CD4-positive, CD25-positive, alpha-beta regulatory T cell (primary cell): ENCODE data around the gene PLEKHG4B. TPM values are rescaled to one million over a fixed set of nuclear protein-coding genes. Genes with fewer than 3 reads are reported as not detected.

ENCODE experiments used
- ATAC-seq, 2 donors: fragments of 150-1000 bp; cut with Tn5 transposase; one replicate each; pipeline ENCODE4 v1.10.0; 2021; ENCODE audit warnings: low read depth in 2 of 2, moderate number of reproducible peaks in 2 of 2, moderate library complexity in 1 of 2
- DNase-seq, 3 donors: peaks; one replicate each; pipeline versions ENCODE4 v3.0.0 to v3.0.0-alpha.2; 2012 to 2022; ENCODE audit warnings: mixed read lengths in 1 of 3
- H3K27ac ChIP-seq: one replicate; pipeline ENCODE4 v1.7.0; 2013; ENCODE audit warnings: mild to moderate bottlenecking, low read length; ENCODE audit not compliant: insufficient read depth, poor library complexity, severe bottlenecking
- H3K27me3 ChIP-seq: one replicate; pipeline ENCODE4 v1.7.0; 2013; ENCODE audit warnings: low read length; ENCODE audit not compliant: control insufficient read depth, insufficient read depth
- H3K36me3 ChIP-seq: one replicate; pipeline ENCODE4 v1.7.0; 2013; ENCODE audit warnings: mild to moderate bottlenecking, low read length, moderate library complexity; ENCODE audit not compliant: control insufficient read depth, insufficient read depth
- H3K4me1 ChIP-seq: 2 replicates; pipeline ENCODE4 v1.7.0; 2013; ENCODE audit warnings: mild to moderate bottlenecking, low read length; ENCODE audit not compliant: insufficient read depth, control insufficient read depth, poor library complexity, severe bottlenecking
- H3K4me3 ChIP-seq: one replicate; pipeline ENCODE4 v1.7.0; 2013; ENCODE audit warnings: low read depth, mild to moderate bottlenecking, low read length, moderate library complexity
- H3K9me3 ChIP-seq, 2 experiments: 1 replicate in 1 of 2; 2 replicates in 1 of 2; pipeline ENCODE4 v1.7.0; 2013; ENCODE audit warnings: low read length in 2 of 2, mild to moderate bottlenecking in 1 of 2, moderate library complexity in 1 of 2; ENCODE audit not compliant: control insufficient read depth in 2 of 2
- H3K27ac Mint-ChIP-seq, 3 donors: one replicate each; pipeline ENCODE4 v1.8.0; 2020 to 2022; ENCODE audit warnings: mild to moderate bottlenecking in 3 of 3, mixed read lengths in 3 of 3, moderate library complexity in 2 of 3
- H3K27me3 Mint-ChIP-seq: one replicate; pipeline ENCODE4 v1.8.0; 2022; ENCODE audit warnings: mild to moderate bottlenecking, mixed read lengths
- H3K36me3 Mint-ChIP-seq: one replicate; pipeline ENCODE4 v1.8.0; 2020; ENCODE audit warnings: mixed read lengths
- H3K4me1 Mint-ChIP-seq, 4 donors: one replicate each; pipeline ENCODE4 v1.8.0; 2020 to 2022; ENCODE audit warnings: mixed read lengths in 4 of 4, mild to moderate bottlenecking in 1 of 4
- H3K4me3 Mint-ChIP-seq, 4 donors: one replicate each; pipeline ENCODE4 v1.8.0; 2020 to 2022; ENCODE audit warnings: mild to moderate bottlenecking in 4 of 4, mixed read lengths in 4 of 4, moderate library complexity in 3 of 4
- H3K9me3 Mint-ChIP-seq, 7 donors: one replicate each; pipeline ENCODE4 v1.8.0; 2020 to 2022; ENCODE audit warnings: mixed read lengths in 7 of 7, mild to moderate bottlenecking in 3 of 7, moderate library complexity in 2 of 7
- polyA plus RNA-seq, 4 donors: library from polyadenylated mRNA; unstranded; fragments of 300-500 nt; fragmentation: Illumina TruSeq; gene quantifications; one replicate each; pipeline ENCODE4 v1.2.3, GENCODE V29; 2021
- total RNA-seq: library from RNA; stranded (reverse); gene quantifications from one replicate; pipeline ENCODE4 v1.2.3, GENCODE V29; 2022

Gene PLEKHG4B
- total and polyA plus RNA-seq, 5 donors from 2014 or later: not detected

DNA sequence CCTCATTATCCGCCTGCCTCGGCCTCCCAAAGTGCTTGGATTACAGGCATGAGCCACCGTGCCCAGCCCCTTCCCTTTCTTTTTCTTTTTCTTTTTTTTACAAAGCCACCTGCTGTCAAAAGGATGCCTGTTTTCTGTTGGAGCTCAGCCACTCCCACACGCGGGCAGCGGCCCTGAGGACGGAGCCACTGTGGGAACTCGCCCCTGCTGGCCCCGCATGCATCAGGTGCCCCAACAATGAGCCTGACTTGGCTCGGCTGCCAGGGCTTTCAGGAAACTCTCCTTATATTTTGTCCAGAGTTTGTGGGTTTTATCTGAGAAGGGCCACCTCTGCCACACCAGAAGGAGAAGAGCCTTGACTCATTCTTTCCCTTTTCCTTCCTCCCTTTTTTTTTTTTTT is 62.3 kb downstream of the PLEKHG4B start:
- no peaks in the 10 kb centered on the region for H3K4me1 ChIP-seq
- Mint-ChIP-seq H3K9me3 (peaks cover 0 to 4% (median 0%) of the 10 kb centered on the region in 7 donors), H3K27ac (no peak overlapping the region), H3K27me3 (peaks cover 4% of the 10 kb centered on the region), H3K4me3 (no peak overlapping the region), H3K4me1 (no peaks in the 10 kb centered on the region), H3K36me3 (no peaks in the 10 kb centered on the region)
- DNase-seq (no peak), ATAC-seq (no peak)
- H3K4me3 ChIP-seq: no peak overlapping the region
- no peaks in the 10 kb centered on the region for H3K9me3 ChIP-seq
- H3K27me3 ChIP-seq: no peaks in the 10 kb centered on the region
- no peaks in the 10 kb centered on the region for H3K36me3 ChIP-seq
- H3K27ac ChIP-seq: no peak overlapping the region

DNA sequence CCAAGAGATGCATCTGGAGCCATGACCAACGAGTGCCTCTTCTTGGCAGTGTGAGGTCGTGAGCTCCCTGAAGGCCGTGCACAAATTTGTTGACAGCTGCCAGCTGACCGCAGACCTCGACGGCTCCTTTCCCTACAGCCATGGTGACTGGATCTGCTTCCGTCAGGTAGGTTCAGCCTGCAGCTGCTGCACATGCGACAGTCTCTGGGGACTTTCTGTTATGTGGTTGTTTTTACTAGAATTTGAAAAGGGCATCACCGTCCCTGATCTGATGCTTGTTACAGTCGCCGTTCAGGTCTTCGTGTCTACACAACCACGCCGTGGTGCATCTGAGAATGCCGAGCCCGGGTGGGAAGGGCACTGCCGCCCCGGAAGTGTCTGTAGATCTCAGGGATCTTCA is 62.9 kb downstream of the PLEKHG4B start:
- Mint-ChIP-seq H3K36me3 (no peaks in the 10 kb centered on the region), H3K9me3 (peaks cover 0 to 3% (median 0%) of the 10 kb centered on the region in 7 donors), H3K27ac (no peak overlapping the region), H3K27me3 (peaks cover 9% of the 10 kb centered on the region), H3K4me1 (no peaks in the 10 kb centered on the region), H3K4me3 (no peak overlapping the region)
- ATAC-seq: no peak
- DNase-seq: no peak
- no peak overlapping the region for H3K4me3 ChIP-seq
- no peaks in the 10 kb centered on the region for H3K4me1 ChIP-seq
- H3K27me3 ChIP-seq: no peaks in the 10 kb centered on the region
- H3K36me3 ChIP-seq: no peaks in the 10 kb centered on the region
- H3K9me3 ChIP-seq: no peaks in the 10 kb centered on the region
- no peak overlapping the region for H3K27ac ChIP-seq

DNA sequence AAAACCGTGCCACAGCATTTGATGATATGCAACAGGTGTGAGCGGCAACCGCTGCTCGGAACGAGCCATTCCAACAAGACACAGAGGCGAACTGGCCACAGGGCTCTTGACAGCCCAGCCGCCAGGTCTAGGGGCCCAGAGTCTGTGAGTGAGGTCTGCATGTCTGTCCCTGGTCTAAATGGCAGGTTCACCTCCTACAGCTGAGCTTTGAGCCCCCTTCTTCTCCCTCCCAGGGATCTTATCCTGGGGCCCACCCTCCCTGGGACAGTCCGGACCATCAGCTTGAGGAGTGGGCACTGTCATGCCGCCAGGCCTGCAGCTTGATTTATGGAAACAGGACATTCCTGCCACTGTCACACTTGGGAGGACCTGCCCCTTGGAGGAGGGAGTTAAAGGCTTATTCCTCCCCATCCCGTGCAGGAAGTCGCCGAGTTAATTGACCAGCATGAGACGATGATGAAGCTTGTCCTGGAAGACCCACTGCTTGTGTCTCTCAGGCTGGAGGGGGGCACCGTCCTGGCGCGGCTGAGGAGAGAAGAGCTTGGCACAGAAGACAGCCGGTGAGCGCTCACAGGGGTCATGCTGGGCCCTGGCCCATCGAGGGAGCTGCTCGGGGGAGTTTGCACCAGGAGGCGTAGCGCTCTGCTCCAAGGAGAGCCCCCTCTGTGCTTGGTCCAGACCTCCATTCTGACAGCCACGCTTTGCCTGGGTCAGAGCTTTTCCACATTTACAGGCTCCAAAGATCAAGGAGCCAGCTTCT is 63.9 kb downstream of the PLEKHG4B start:
- no peaks in the 10 kb centered on the region for H3K4me1 ChIP-seq
- no peaks in the 10 kb centered on the region for H3K9me3 ChIP-seq
- DNase-seq (no peak), ATAC-seq (no peak)
- no peak overlapping the region for H3K4me3 Mint-ChIP-seq
- H3K4me3 ChIP-seq: no peak overlapping the region
- H3K4me1 Mint-ChIP-seq: no peaks in the 10 kb centered on the region
- peaks cover 9% of the 10 kb centered on the region for H3K27me3 Mint-ChIP-seq
- no peaks in the 10 kb centered on the region for H3K27me3 ChIP-seq
- H3K36me3 ChIP-seq: no peaks in the 10 kb centered on the region
- no peak overlapping the region for H3K27ac Mint-ChIP-seq
- peaks cover 0 to 3% (median 0%) of the 10 kb centered on the region in 7 donors for H3K9me3 Mint-ChIP-seq
- no peak overlapping the region for H3K27ac ChIP-seq
- H3K36me3 Mint-ChIP-seq: no peaks in the 10 kb centered on the region

DNA sequence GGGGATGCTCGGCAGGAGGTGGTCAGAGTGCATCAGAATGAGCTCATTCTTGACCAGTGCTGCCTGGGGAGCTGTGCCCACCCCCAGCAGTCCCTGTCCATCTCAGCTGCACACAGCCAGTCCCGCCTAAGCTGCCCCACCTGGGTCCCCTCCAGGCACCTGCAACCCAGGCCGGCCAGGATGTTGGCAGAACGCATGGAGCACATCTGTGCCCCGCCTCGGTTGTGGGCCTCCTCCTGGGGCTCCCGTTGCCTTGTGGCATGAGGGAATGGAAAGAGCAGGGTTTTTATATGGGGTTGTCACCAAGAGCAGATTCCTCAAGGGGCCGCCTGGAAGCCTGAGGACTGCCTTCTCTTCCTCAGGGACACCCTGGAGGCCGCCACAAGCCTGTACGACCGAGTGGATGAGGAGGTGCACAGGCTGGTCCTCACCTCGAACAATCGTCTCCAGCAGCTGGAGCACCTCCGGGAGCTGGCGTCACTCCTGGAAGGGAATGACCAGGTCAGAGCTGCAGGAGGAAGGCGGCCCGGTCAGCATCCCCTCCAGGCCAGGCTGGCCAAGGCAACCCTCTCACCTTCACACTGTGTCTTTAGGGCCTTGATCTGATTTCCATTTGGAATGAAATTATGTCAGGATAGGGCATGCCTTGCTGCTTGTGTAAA is 64.6 kb downstream of the PLEKHG4B start:
- H3K9me3 ChIP-seq: no peaks in the 10 kb centered on the region
- DNase-seq (no peak), ATAC-seq (no peak)
- H3K4me3 Mint-ChIP-seq: no peak overlapping the region
- H3K27me3 Mint-ChIP-seq: peaks cover 9% of the 10 kb centered on the region
- no peaks in the 10 kb centered on the region for H3K27me3 ChIP-seq
- no peak overlapping the region for H3K4me3 ChIP-seq
- no peaks in the 10 kb centered on the region for H3K4me1 Mint-ChIP-seq
- no peaks in the 10 kb centered on the region for H3K4me1 ChIP-seq
- H3K36me3 ChIP-seq: no peaks in the 10 kb centered on the region
- no peak overlapping the region for H3K27ac Mint-ChIP-seq
- H3K27ac ChIP-seq: no peak overlapping the region
- no peaks in the 10 kb centered on the region for H3K36me3 Mint-ChIP-seq
- peaks cover 0 to 3% (median 0%) of the 10 kb centered on the region in 7 donors for H3K9me3 Mint-ChIP-seq

DNA sequence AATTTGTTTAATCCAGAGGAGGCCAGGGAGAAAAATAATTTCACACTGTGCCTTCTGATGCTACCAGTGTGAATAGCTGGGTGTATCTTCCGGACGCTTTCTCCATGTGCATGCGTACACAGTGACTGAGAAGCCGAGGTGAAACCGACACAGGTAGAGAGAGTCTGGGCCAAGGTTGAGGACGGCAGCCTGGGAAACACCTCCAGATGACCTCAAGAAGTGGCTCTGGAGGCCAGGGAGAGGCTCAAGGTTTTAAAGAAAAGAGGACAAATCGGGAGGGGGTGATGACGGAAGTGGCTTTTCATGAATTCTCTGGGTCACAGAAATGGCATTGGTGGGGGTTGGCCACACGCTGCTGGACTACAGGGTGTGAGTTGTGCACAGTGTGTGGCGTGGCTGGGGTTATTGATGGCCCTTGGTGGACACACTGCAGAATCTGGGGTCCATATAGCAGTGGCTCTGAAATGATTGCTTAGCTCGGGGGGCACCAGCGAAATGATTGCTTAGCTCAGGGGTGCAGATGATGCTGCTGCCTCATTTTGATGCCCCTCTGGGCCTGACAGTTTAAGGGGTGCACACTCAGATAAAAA is 65.3 kb downstream of the PLEKHG4B start:
- H3K4me1 Mint-ChIP-seq: no peaks in the 10 kb centered on the region
- no peak overlapping the region for H3K27ac Mint-ChIP-seq
- Histone ChIP-seq H3K9me3 (no peaks in the 10 kb centered on the region), H3K27me3 (no peaks in the 10 kb centered on the region), H3K27ac (no peak overlapping the region), H3K4me3 (no peak overlapping the region), H3K36me3 (no peaks in the 10 kb centered on the region), H3K4me1 (no peaks in the 10 kb centered on the region)
- H3K4me3 Mint-ChIP-seq: no peak overlapping the region
- no peaks in the 10 kb centered on the region for H3K9me3 Mint-ChIP-seq
- H3K36me3 Mint-ChIP-seq: no peaks in the 10 kb centered on the region
- peaks cover 9% of the 10 kb centered on the region for H3K27me3 Mint-ChIP-seq
- DNase-seq (no peak), ATAC-seq (no peak)

DNA sequence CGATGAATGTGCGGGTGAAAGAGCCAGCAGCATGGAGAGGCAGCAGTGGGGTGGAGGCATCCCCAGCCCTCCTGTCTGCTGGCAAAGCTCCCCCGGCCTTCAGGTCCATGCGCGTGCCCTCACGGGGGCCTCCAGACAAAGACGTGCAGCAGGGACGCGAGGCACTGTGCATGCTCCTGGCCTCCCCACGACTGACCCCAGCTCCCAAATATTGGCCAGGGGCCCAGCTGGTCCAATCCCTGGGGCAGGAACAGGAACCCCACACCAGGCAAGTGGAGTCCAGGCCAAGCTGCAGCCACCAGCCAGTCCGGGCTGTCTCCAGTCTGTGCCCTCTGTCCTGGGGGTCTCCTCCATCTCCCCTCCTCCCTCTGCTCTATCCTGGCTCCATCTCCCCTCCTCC is 65.8 kb downstream of the PLEKHG4B start:
- no peak for DNase-seq
- Histone ChIP-seq H3K9me3 (no peaks in the 10 kb centered on the region), H3K4me3 (no peak overlapping the region), H3K36me3 (no peaks in the 10 kb centered on the region), H3K27me3 (no peaks in the 10 kb centered on the region), H3K4me1 (no peaks in the 10 kb centered on the region), H3K27ac (no peak overlapping the region)
- H3K9me3 Mint-ChIP-seq: no peaks in the 10 kb centered on the region
- ATAC-seq: no peak
- H3K36me3 Mint-ChIP-seq: no peaks in the 10 kb centered on the region
- H3K4me1 Mint-ChIP-seq: no peaks in the 10 kb centered on the region
- H3K27me3 Mint-ChIP-seq: peaks cover 9% of the 10 kb centered on the region
- H3K27ac Mint-ChIP-seq: no peak overlapping the region
- no peak overlapping the region for H3K4me3 Mint-ChIP-seq

DNA sequence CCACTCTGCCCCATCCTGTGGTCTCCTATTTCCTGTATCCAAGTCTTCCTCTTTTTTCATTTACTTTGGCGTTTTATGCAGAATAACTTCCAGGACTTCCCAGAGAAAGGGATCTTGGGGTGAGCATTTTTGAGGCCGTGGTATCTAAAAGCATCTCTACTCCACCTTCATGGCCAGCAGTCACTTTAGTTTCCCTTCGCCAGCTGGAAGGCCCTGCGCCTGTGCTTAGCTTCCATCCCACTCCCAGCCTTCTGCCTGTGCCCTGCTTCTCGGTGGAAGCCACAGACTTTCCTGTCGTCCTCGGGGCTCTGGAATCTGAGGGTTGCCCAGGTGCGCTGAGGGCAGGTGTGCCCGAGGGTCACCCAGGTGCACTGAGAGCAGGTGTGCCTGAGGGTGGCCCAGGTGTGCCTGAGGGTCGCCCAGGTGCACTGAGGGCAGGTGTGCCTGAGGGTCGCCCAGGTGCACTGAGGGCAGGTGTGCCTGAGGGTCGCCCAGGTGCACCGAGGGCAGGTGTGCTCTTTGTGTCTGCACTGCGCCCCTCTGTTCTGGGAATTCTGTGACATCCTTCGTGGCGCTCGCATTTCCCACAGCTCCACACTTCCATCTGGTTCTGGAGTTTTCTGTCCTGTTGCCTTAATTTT is 67.0 kb downstream of the PLEKHG4B start:
- ATAC-seq: no peak
- peaks cover 9% of the 10 kb centered on the region for H3K27me3 Mint-ChIP-seq
- no peak overlapping the region for H3K27ac ChIP-seq
- no peaks in the 10 kb centered on the region for H3K4me1 ChIP-seq
- no peak overlapping the region for H3K27ac Mint-ChIP-seq
- no peaks in the 10 kb centered on the region for H3K36me3 Mint-ChIP-seq
- H3K9me3 Mint-ChIP-seq: peaks cover 0 to under 1% (median 0%) of the 10 kb centered on the region in 7 donors
- no peak for DNase-seq
- no peak overlapping the region for H3K4me3 ChIP-seq
- H3K36me3 ChIP-seq: no peaks in the 10 kb centered on the region
- H3K9me3 ChIP-seq: no peaks in the 10 kb centered on the region
- no peaks in the 10 kb centered on the region for H3K27me3 ChIP-seq
- no peaks in the 10 kb centered on the region for H3K4me1 Mint-ChIP-seq
- H3K4me3 Mint-ChIP-seq: no peak overlapping the region
